Measurements from ENCODE around the gene TMEM253. TPM values are rescaled to one million over a fixed set of nuclear protein-coding genes. Genes with fewer than 3 reads are reported as not detected.

Gene TMEM253
- total RNA-seq: not detected in 2 replicates

DNA sequence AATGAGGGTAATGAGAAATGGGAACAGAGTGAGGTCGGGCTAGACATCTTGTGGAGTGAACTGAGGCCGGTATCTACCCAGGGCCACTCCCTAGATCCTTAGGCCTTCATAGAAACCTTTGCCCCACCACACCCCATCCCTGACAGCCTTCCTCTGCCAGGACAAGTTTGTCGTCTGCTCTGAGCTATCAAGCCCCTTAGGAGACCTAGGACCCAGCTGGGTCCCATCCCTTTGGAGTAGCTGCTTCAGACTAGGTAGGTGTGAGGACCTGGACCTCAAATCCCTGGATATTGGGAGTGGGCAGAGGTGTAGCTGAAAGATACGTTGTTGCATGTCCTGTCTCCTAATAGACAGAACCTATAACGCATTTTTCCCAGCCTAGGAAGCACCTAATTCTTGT lies at the start of gene TMEM253:
Gene TMEM253 (plus strand): TSS at position 136 of the 400 bp plus-strand sequence. CDS start 278 bp downstream, outside the sequence.
- H3K27ac Mint-ChIP-seq: no peak within 1 kb of the TSS
- no peak for DNase-seq (ENCODE audit: low spot score)
- no peaks in the 10 kb centered on the region for H3K9me3 Mint-ChIP-seq
- H3K27me3 Mint-ChIP-seq (ENCODE audit: insufficient read depth): peaks cover 17% of the 10 kb centered on the region
- peak within 1 kb of the TSS; percentile 93 for H3K4me3 Mint-ChIP-seq
- intact Hi-C loops (cut with micrococcal nuclease): loop anchor here (5.0 to 10.0 kb wide), 5 partner anchors 166 to 639 kb away; partner anchors contain the start of genes CHD8, HNRNPC, PIP4P1 and RNASE4
- H3K4me1 Mint-ChIP-seq (ENCODE audit: low read depth): peaks cover 53% of the 10 kb centered on the region
- peaks cover 1% of the 10 kb centered on the region for H3K36me3 Mint-ChIP-seq (ENCODE audit: low read depth)

- Mint-ChIP-seq H3K27ac (no peak overlapping the region), H3K36me3 (ENCODE audit: low read depth) (no peaks in the 10 kb centered on the region), H3K4me1 (ENCODE audit: low read depth) (no peaks in the 10 kb centered on the region), H3K9me3 (no peaks in the 10 kb centered on the region), H3K27me3 (ENCODE audit: insufficient read depth) (peaks cover 20% of the 10 kb centered on the region), H3K4me3 (no peak overlapping the region)
- intact Hi-C loops (cut with micrococcal nuclease): no loop called here
- DNase-seq (ENCODE audit: low spot score): no peak
These were observed 47.4 kb upstream of the TMEM253 start for GRCh38 chr14:21053184-21054122.

GRCh38 chr14:21054123-21054767 lies 46.6 kb upstream of the TMEM253 start:
- DNase-seq (ENCODE audit: low spot score): no peak
- no peaks in the 10 kb centered on the region for H3K36me3 Mint-ChIP-seq (ENCODE audit: low read depth)
- no peak overlapping the region for H3K27ac Mint-ChIP-seq
- no peaks in the 10 kb centered on the region for H3K9me3 Mint-ChIP-seq
- no peaks in the 10 kb centered on the region for H3K4me1 Mint-ChIP-seq (ENCODE audit: low read depth)
- H3K27me3 Mint-ChIP-seq (ENCODE audit: insufficient read depth): peaks cover 18% of the 10 kb centered on the region
- intact Hi-C loops (cut with micrococcal nuclease): no loop called here
- no peak overlapping the region for H3K4me3 Mint-ChIP-seq

DNA sequence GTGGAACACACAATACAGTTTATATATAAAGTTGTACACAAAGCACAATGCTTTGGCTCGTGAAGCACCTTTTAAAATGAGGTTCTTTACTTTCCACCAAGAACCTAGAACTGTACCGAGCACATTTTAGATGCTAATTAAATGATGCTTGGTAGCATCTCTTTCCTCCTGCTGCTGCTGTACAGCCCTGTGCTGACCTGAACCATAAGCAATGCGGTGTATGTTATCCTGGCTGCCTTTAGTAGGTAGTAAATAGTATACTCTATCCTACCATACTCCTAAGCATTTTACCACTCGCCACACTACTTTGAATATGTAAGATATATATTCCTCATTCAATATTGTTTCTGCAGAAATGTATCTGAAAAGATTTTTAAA lies 46.1 kb upstream of the TMEM253 start:
- H3K4me1 Mint-ChIP-seq (ENCODE audit: low read depth): no peaks in the 10 kb centered on the region
- peaks cover 18% of the 10 kb centered on the region for H3K27me3 Mint-ChIP-seq (ENCODE audit: insufficient read depth)
- intact Hi-C loops (cut with micrococcal nuclease): no loop called here
- no peak for DNase-seq (ENCODE audit: low spot score)
- no peak overlapping the region for H3K4me3 Mint-ChIP-seq
- no peak overlapping the region for H3K27ac Mint-ChIP-seq
- no peaks in the 10 kb centered on the region for H3K36me3 Mint-ChIP-seq (ENCODE audit: low read depth)
- no peaks in the 10 kb centered on the region for H3K9me3 Mint-ChIP-seq

DNA sequence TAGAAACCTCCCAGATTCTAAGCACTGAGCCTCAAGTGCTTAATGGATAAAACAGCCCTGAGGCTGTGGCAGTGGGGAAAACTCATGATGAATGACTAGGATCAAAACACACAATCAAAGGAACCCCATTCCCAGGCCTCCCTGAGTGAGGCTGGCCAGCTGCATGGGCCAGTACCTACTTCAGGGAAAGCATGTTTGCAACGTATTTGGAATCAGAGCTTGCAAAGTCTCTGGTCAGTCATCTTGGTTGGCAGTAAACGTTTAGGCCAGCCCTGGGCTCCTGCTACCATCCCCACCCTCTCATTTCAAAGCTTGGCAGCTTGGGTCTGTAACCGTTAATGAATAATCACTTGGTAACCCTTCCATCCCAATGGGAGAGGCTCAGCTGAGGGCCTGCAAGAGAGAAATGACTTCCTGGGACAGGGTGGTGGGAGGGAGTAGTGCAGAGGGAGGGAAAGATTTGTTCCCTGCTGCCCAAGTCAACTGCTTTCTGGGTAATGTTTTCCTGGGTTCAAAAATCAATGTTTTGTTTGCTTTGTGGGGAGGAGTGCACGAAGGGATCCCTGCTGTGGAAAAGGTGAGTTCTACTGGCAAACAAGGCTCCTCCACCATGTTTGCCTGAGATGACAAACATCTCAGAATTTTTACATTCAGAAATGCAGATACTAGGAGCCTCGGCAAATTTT lies 45.3 kb upstream of the TMEM253 start:
- H3K4me3 Mint-ChIP-seq: no peak overlapping the region
- H3K27me3 Mint-ChIP-seq (ENCODE audit: insufficient read depth): peaks cover 22% of the 10 kb centered on the region
- H3K4me1 Mint-ChIP-seq (ENCODE audit: low read depth): no peaks in the 10 kb centered on the region
- no peaks in the 10 kb centered on the region for H3K36me3 Mint-ChIP-seq (ENCODE audit: low read depth)
- H3K9me3 Mint-ChIP-seq: no peaks in the 10 kb centered on the region
- intact Hi-C loops (cut with micrococcal nuclease): no loop called here
- DNase-seq (ENCODE audit: low spot score): no peak
- no peak overlapping the region for H3K27ac Mint-ChIP-seq

DNA sequence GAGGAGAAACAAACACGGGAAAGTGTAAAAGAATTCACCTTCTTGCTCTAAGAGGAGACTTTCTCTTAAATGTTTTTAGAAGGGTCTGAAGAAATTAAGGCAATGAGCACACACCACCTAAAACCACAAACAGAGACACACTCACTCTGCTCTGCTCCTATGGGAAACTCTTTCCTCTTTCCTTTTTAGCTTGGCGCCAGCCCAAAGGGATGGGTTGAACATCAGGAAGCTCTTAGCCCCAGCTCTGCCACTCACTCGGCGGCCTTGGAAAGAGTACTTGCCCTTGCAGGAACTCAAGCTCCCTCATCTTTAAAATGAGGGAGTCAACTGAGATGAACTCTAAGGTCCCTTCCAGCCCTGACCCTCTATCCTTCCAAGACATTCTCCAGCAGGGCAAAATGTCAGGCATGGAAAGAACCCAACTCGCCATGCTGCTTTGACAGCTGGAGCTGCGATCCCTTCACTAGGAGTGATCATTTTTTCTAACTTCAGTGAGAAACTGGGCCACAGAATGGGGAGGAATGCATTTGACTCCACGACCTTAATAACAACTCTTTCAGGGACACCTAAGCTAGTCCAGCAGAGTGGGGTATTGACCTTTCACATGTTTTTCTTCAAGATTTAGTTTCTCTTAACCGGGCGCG lies 44.2 kb upstream of the TMEM253 start:
- intact Hi-C loops (cut with micrococcal nuclease): loop anchor here (1.0 kb wide), 1 partner anchor 42 kb away; no protein-coding TSS in a partner anchor
- no peaks in the 10 kb centered on the region for H3K4me1 Mint-ChIP-seq (ENCODE audit: low read depth)
- H3K9me3 Mint-ChIP-seq: no peaks in the 10 kb centered on the region
- no peak overlapping the region for H3K4me3 Mint-ChIP-seq
- no peak overlapping the region for H3K27ac Mint-ChIP-seq
- H3K36me3 Mint-ChIP-seq (ENCODE audit: low read depth): no peaks in the 10 kb centered on the region
- DNase-seq (ENCODE audit: low spot score): no peak
- peaks cover 25% of the 10 kb centered on the region for H3K27me3 Mint-ChIP-seq (ENCODE audit: insufficient read depth)

GRCh38 chr14:21057803-21058675 lies 42.8 kb upstream of the TMEM253 start, which contains the start of gene RNASE8:
Gene RNASE8, plus strand, starts transcription at chr14:21057822. Its CDS starts 71 bp downstream, at chr14:21057893.
- H3K27me3 Mint-ChIP-seq (ENCODE audit: insufficient read depth): peaks cover 31% of the 10 kb centered on the region
- no peak within 1 kb of the TSS for H3K4me3 Mint-ChIP-seq
- H3K9me3 Mint-ChIP-seq: no peaks in the 10 kb centered on the region
- intact Hi-C loops (cut with micrococcal nuclease): loop anchor here (1.0 kb wide), 1 partner anchor 44 kb away; no protein-coding TSS in a partner anchor
- no peaks in the 10 kb centered on the region for H3K4me1 Mint-ChIP-seq (ENCODE audit: low read depth)
- DNase-seq (ENCODE audit: low spot score): no peak
- no peaks in the 10 kb centered on the region for H3K36me3 Mint-ChIP-seq (ENCODE audit: low read depth)
- no peak within 1 kb of the TSS for H3K27ac Mint-ChIP-seq

DNA sequence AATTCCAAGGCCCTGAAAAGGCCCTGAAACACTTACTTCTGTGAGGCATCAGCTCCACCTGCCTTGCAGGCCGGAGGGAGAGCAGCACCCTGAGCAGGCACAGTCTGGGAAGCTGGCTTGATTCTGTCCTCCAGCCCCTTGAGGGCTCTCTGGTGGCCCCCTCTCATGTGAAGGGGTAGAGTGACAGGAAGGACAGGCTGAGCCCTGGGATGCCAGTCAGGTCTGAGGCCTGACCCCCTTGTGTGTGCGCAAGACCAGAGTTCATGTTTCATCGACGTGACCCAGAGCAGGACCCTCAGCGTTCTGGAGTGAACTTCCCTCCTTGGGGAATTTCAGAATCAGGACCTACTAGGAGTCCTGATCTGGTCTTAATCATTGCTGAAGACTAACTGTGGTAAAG lies 42.0 kb upstream of the TMEM253 start:
- DNase-seq (ENCODE audit: low spot score): no peak
- intact Hi-C loops (cut with micrococcal nuclease): no loop called here
- H3K4me1 Mint-ChIP-seq (ENCODE audit: low read depth): no peaks in the 10 kb centered on the region
- no peak overlapping the region for H3K4me3 Mint-ChIP-seq
- H3K36me3 Mint-ChIP-seq (ENCODE audit: low read depth): no peaks in the 10 kb centered on the region
- peaks cover 37% of the 10 kb centered on the region for H3K27me3 Mint-ChIP-seq (ENCODE audit: insufficient read depth)
- no peaks in the 10 kb centered on the region for H3K9me3 Mint-ChIP-seq
- H3K27ac Mint-ChIP-seq: no peak overlapping the region

DNA sequence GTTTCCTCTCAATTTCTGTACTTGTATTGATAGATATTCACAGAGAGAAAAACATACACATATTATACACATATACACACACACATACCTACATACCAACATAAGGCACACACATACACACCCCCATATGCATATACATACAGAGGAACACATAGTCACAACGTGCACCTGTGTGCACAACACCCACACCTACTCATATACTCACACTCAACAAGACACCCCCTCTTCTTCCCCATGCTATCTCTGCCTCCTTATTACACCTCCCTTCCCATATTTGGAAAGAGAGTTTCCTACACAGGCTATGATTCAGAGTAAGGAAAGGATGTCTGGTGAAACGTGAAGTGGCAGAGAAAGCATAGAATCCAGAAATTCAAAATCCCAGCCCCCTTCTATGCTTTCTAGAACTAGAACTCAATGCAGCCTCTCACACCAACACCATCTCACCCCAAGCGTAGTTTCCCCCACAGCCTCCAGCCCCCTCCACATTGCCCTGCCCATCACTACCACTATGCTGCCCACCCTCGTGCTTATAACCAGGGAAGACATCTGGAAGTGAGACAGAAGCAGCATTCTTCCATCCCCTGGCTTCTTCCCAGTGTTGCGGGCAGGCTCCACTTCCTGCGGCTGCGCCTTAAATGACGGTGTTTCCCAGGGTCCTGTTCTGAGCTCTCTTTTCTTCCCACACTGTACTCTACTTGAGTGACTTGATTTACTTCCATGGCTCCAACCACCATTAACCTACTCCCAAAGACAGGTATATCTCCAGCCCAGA lies 40.8 kb upstream of the TMEM253 start:
- no peak overlapping the region for H3K4me3 Mint-ChIP-seq
- H3K27me3 Mint-ChIP-seq (ENCODE audit: insufficient read depth): peaks cover 35% of the 10 kb centered on the region
- no peaks in the 10 kb centered on the region for H3K36me3 Mint-ChIP-seq (ENCODE audit: low read depth)
- DNase-seq (ENCODE audit: low spot score): no peak
- intact Hi-C loops (cut with micrococcal nuclease): no loop called here
- no peaks in the 10 kb centered on the region for H3K9me3 Mint-ChIP-seq
- H3K27ac Mint-ChIP-seq: no peak overlapping the region
- no peaks in the 10 kb centered on the region for H3K4me1 Mint-ChIP-seq (ENCODE audit: low read depth)

- no peak overlapping the region for H3K4me3 Mint-ChIP-seq
- intact Hi-C loops (cut with micrococcal nuclease): no loop called here
These were observed 40.1 kb upstream of the TMEM253 start for GRCh38 chr14:21060614-21061346.

GRCh38 chr14:21061347-21061668 lies 39.6 kb upstream of the TMEM253 start:
- peaks cover 43% of the 10 kb centered on the region for H3K27me3 Mint-ChIP-seq (ENCODE audit: insufficient read depth)
- DNase-seq (ENCODE audit: low spot score): no peak
- intact Hi-C loops (cut with micrococcal nuclease): no loop called here
- H3K4me3 Mint-ChIP-seq: no peak overlapping the region
- H3K36me3 Mint-ChIP-seq (ENCODE audit: low read depth): no peaks in the 10 kb centered on the region
- H3K4me1 Mint-ChIP-seq (ENCODE audit: low read depth): no peaks in the 10 kb centered on the region
- no peak overlapping the region for H3K27ac Mint-ChIP-seq
- no peaks in the 10 kb centered on the region for H3K9me3 Mint-ChIP-seq

More at GRCh38 chr14:21060614-21061346, 40.1 kb upstream of the TMEM253 start:
- H3K36me3 Mint-ChIP-seq (ENCODE audit: low read depth): no peaks in the 10 kb centered on the region
- no peak for DNase-seq (ENCODE audit: low spot score)
- no peaks in the 10 kb centered on the region for H3K9me3 Mint-ChIP-seq
- no peak overlapping the region for H3K27ac Mint-ChIP-seq
- peaks cover 40% of the 10 kb centered on the region for H3K27me3 Mint-ChIP-seq (ENCODE audit: insufficient read depth)
- H3K4me1 Mint-ChIP-seq (ENCODE audit: low read depth): no peaks in the 10 kb centered on the region
